Ovary (tissue), 9 donors: ENCODE results near the gene LRP1. TPM values are rescaled to one million over a fixed set of nuclear protein-coding genes. Genes with fewer than 3 reads are reported as not detected.

Experiments used
- DNase-seq, 5 donors: peaks; one replicate each; pipeline ENCODE4 v3.0.0-alpha.2; 2019 to 2020
- H3K27ac ChIP-seq, 2 donors: fragments of 200-600 bp; one replicate each; pipeline versions ENCODE4 v1.5.1 to v1.8.0; 2019 to 2022
- H3K27me3 ChIP-seq: fragments of 200-600 bp; one replicate; pipeline ENCODE4 v1.8.0; 2022
- H3K36me3 ChIP-seq: fragments of 200-600 bp; sonication (generic); one replicate; pipeline ENCODE4 v1.5.1; 2019
- H3K4me1 ChIP-seq: one replicate; pipeline ENCODE4 v1.8.1; 2013; ENCODE audit warnings: mild to moderate bottlenecking, moderate library complexity; ENCODE audit not compliant: insufficient read depth
- H3K4me3 ChIP-seq: fragments of 200-600 bp; sonication (generic); one replicate; pipeline ENCODE4 v1.5.1; 2017
- H3K9me3 ChIP-seq, 2 donors: fragments of 200-600 bp in 1 of 2; sonication (generic) in 1 of 2; one replicate each; pipeline versions ENCODE4 v1.5.1 to v1.8.1; 2013 to 2019; ENCODE audit warnings: mild to moderate bottlenecking in 1 of 2, moderate library complexity in 1 of 2
- CTCF ChIP-seq, 3 donors: fragments of 450-650 bp in 2 of 3; fragments of 200-600 bp in 1 of 3; IDR thresholded peaks; one replicate each; pipeline versions ENCODE4 v1.5.1 to v1.8.0; 2016 to 2022; ENCODE audit warnings: antibody characterized with exemption in 3 of 3, mild to moderate bottlenecking in 1 of 3
- EP300 ChIP-seq: sonication (generic); formaldehyde crosslinking; IDR thresholded peaks from one replicate; pipeline ENCODE4 v1.6.1; 2017; ENCODE audit warnings: antibody characterized with exemption
- POLR2A ChIP-seq: fragments of 450-650 bp; IDR thresholded peaks from one replicate; pipeline ENCODE4 v1.6.1; 2017; ENCODE audit warnings: antibody characterized with exemption, mild to moderate bottlenecking, moderate library complexity
- WGBS, 3 donors: extraction: QIAGEN DNeasy Blood & Tissue Kit in 1 of 3; methylation state at CpG; one replicate each; pipeline versions ENCODE4 v1.1.5 to v1.1.7; 2013 to 2017; 5-methylcytosine and 5-hydroxymethylcytosine counted together
- intact Hi-C, 4 donors: fragments of 100-400 bp; cut with DNase I; formaldehyde crosslinking; loops; one replicate each; pipeline versions ENCODE4 v1.11.0 to v1.15.1; 2022 to 2023
- polyA plus RNA-seq, 2 donors: library from polyadenylated mRNA; stranded (reverse); fragments of 200-250 nt in 1 of 2; fragments of 350-450 nt in 1 of 2; fragmentation: Illumina TruSeq in 1 of 2; extraction: RNeasy Lipid Tissue Mini Kit (QIAGEN cat#74804) in 1 of 2; gene quantifications; one replicate each; pipeline ENCODE4 v1.2.3, GENCODE V29; 2013 to 2014
- total RNA-seq, 7 donors: library from RNA; depleted of rRNA in 2 of 7; stranded (reverse); fragments of >200 nt in 2 of 7; fragmentation: NEBNext Ultra II Directional in 3 of 7; extraction: Animal tissue kit (Norgen Biotek cat#: 25700) in 3 of 7; gene quantifications; one replicate each; pipeline versions ENCODE4 v1.1.0 to v1.2.4, GENCODE V29; 2016 to 2023
- donor health status: DM: no; HTN: no; CAD: no; lungs with moderate emphysema.
- donor health status: DM: no; HTN: no; CAD: no.
- donor health status: Bipolar disorder and iron deficiency.
- donor health status: DM: yes; HTN: yes; CAD: no.
- donor health status: DM: no; HTN: no; CAD: no.
- donor health status: DM: yes; HTN: yes; CAD: no.

Gene LRP1
- total and polyA plus RNA-seq, 9 donors, result 76.4 to 640 (median 323) TPM

- WGBS, 3 donors, result 89 to 93% (median 89%) methylated on average over 12 of the region's 12 CpGs
- no peaks in the 10 kb centered on the region for H3K36me3 ChIP-seq
- intact Hi-C loops, result no loop called here
These were observed 23.9 kb upstream of the LRP1 start for GRCh38 chr12:57104292-57104910.

DNA sequence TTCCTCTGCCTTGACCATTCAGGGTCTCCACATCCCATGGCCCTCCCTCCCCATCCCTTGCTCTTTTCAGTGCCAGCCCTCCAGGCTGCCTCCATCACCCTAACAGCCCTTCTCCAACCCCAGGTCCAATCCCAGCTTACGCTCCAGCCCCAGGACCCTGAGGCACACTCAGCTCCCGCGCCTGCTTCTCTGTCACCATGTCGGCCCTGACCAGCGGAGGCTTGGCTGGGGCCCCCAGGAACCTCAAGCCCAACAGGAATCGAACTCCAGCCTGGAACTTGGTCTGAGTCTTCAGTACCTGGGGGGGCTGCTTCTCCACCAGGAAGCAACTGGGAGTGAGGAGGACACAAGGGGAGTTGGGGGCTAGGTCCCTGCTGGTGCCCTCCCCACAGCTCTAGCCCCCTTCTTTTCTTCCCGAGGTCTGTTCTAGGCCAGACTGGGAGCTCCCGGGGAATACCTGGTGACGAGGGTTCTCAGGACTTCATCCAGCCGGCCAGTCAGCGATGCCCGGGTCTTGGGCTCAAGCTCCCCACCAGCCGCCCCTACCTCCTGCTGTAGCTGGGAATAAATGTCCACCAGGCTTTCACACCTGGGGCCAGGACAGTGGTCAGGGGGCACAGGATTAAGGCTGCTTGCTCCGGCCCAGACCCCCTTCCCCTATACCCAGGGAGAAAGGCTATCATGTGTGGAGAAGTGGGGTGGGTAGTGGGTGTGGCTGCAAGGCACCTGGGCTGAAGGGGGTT is 23.1 kb upstream of the LRP1 start:
- DNase-seq, result peak in 2 of 5 donors; percentile 17 to 18
- WGBS, 3 donors, result 92 to 95% (median 93%) methylated on average over 14 of the region's 14 CpGs
- no peaks in the 10 kb centered on the region for H3K36me3 ChIP-seq

More at GRCh38 chr12:57104292-57104910, 23.9 kb upstream of the LRP1 start:
- Histone ChIP-seq H3K27ac (no peak overlapping the region), H3K9me3 (no peaks in the 10 kb centered on the region), H3K27me3 (no peaks in the 10 kb centered on the region), H3K4me1 (peaks cover 2% of the 10 kb centered on the region), H3K4me3 (no peak overlapping the region)
- DNase-seq, result peak in 2 of 5 donors; percentile 20 to 28
- TF ChIP-seq CTCF (IDR thresholded peaks at IDR 0.05) (no peak), POLR2A (no peak), EP300 (no peak)

GRCh38 chr12:57106021-57106708 is 22.1 kb upstream of the LRP1 start:
- Histone ChIP-seq H3K4me3 (no peak overlapping the region), H3K27me3 (no peaks in the 10 kb centered on the region), H3K9me3 (no peaks in the 10 kb centered on the region), H3K4me1 (peaks cover 2% of the 10 kb centered on the region), H3K36me3 (no peaks in the 10 kb centered on the region), H3K27ac (no peak overlapping the region)
- WGBS, 3 donors, result 69 to 73% (median 71%) methylated on average over 9 of the region's 9 CpGs
- no peak for TF ChIP-seq CTCF (IDR thresholded peaks at IDR 0.05)
- DNase-seq, result peak in 1 of 5 donors; percentile 22
- intact Hi-C loops, result loop anchor here in 1 of 4 donors (2.0 kb wide), 1 partner anchor 17 kb away; the partner anchor contains the start of gene NAB2

More for the DNA sequence above, 23.1 kb upstream of the LRP1 start:
- TF ChIP-seq POLR2A, result no peak
- no peak for TF ChIP-seq CTCF (IDR thresholded peaks at IDR 0.05)
- TF ChIP-seq EP300, result no peak
- no peak overlapping the region for H3K27ac ChIP-seq
- intact Hi-C loops, result no loop called here
- H3K9me3 ChIP-seq, result no peaks in the 10 kb centered on the region
- no peaks in the 10 kb centered on the region for H3K27me3 ChIP-seq
- peaks cover 2% of the 10 kb centered on the region for H3K4me1 ChIP-seq
- no peak overlapping the region for H3K4me3 ChIP-seq

- WGBS, 3 donors, result 57 to 63% (median 61%) methylated on average over 7 of the region's 7 CpGs
- Histone ChIP-seq H3K27me3 (no peaks in the 10 kb centered on the region), H3K36me3 (no peaks in the 10 kb centered on the region), H3K9me3 (no peaks in the 10 kb centered on the region), H3K4me1 (peaks cover 2% of the 10 kb centered on the region), H3K27ac (no peak overlapping the region), H3K4me3 (no peak overlapping the region)
- DNase-seq, result peak in 2 of 5 donors; percentile 21 to 28
- TF ChIP-seq CTCF (IDR thresholded peaks at IDR 0.05) (no peak), POLR2A (no peak), EP300 (no peak)
- intact Hi-C loops, result loop anchor here in 1 of 4 donors (2.0 kb wide), 1 partner anchor 19 kb away; the partner anchor contains the start of gene NAB2
These were observed 20.7 kb upstream of the LRP1 start for GRCh38 chr12:57107456-57108155.
